ENCODE data around the gene ERMP1.

The ERMP1 gene

GRCh38 chr9:5839572-5839902 lies 6.6 kb upstream of the ERMP1 start:
- no peak overlapping the region for H3K27ac ChIP-seq
- TF ChIP-seq CTCF (IDR thresholded peaks at IDR 0.05; ENCODE audit: low read depth, low read length, missing control alignments), result no peak
- H3K4me3 ChIP-seq (ENCODE audit: low read depth, low read length), result no peak overlapping the region
- no peak for DNase-seq
- no peaks in the 10 kb centered on the region for H3K27me3 ChIP-seq (replicated peaks)
- no peaks in the 10 kb centered on the region for H3K36me3 ChIP-seq (replicated peaks)
- in situ Hi-C loops (cut with HindIII; ENCODE audit: low pct_ligation_motif_present, low sequenced_read_pairs), result no loop called here

- DNase-seq, result peak; percentile 32
- Histone ChIP-seq H3K4me3 (ENCODE audit: low read depth, low read length) (no peak overlapping the region), H3K27ac (no peak overlapping the region), H3K36me3 (replicated peaks) (no peaks in the 10 kb centered on the region), H3K27me3 (replicated peaks) (no peaks in the 10 kb centered on the region)
- in situ Hi-C loops (cut with HindIII; ENCODE audit: low pct_ligation_motif_present, low sequenced_read_pairs), result no loop called here
- TF ChIP-seq CTCF (IDR thresholded peaks at IDR 0.05; ENCODE audit: low read depth, low read length, missing control alignments), result no peak
Observed at GRCh38 chr9:5838884-5839571, 6.1 kb upstream of the ERMP1 start.

GRCh38 chr9:5835808-5836207 lies 2.9 kb upstream of the ERMP1 start:
- in situ Hi-C loops (cut with HindIII; ENCODE audit: low pct_ligation_motif_present, low sequenced_read_pairs), result no loop called here
- Histone ChIP-seq H3K36me3 (replicated peaks) (no peaks in the 10 kb centered on the region), H3K4me3 (ENCODE audit: low read depth, low read length) (no peak overlapping the region), H3K27me3 (replicated peaks) (no peaks in the 10 kb centered on the region), H3K27ac (no peak overlapping the region)
- DNase-seq, result no peak
- TF ChIP-seq CTCF (IDR thresholded peaks at IDR 0.05; ENCODE audit: low read depth, low read length, missing control alignments), result no peak

GRCh38 chr9:5834214-5834613 lies 1.3 kb upstream of the ERMP1 start:
- TF ChIP-seq CTCF (IDR thresholded peaks at IDR 0.05; ENCODE audit: low read depth, low read length, missing control alignments), result no peak
- H3K36me3 ChIP-seq (replicated peaks), result no peaks in the 10 kb centered on the region
- in situ Hi-C loops (cut with HindIII; ENCODE audit: low pct_ligation_motif_present, low sequenced_read_pairs), result no loop called here
- no peaks in the 10 kb centered on the region for H3K27me3 ChIP-seq (replicated peaks)
- DNase-seq, result no peak
- no peak overlapping the region for H3K27ac ChIP-seq
- no peak overlapping the region for H3K4me3 ChIP-seq (ENCODE audit: low read depth, low read length)

GRCh38 chr9:5832071-5832537 lies 813 bp downstream of the ERMP1 start:
- no peak for TF ChIP-seq CTCF (IDR thresholded peaks at IDR 0.05; ENCODE audit: low read depth, low read length, missing control alignments)
- Histone ChIP-seq H3K36me3 (replicated peaks) (no peaks in the 10 kb centered on the region), H3K27me3 (replicated peaks) (no peaks in the 10 kb centered on the region), H3K27ac (no peak overlapping the region), H3K4me3 (ENCODE audit: low read depth, low read length) (peak overlapping the region; percentile 66)
- in situ Hi-C loops (cut with HindIII; ENCODE audit: low pct_ligation_motif_present, low sequenced_read_pairs), result no loop called here
- DNase-seq, result no peak
